WTC11 (cell line): Measurements from ENCODE around the gene HMCN1. TPM values are rescaled to one million over a fixed set of nuclear protein-coding genes. Genes with fewer than 3 reads are reported as not detected.

Source experiments
- ATAC-seq: fragments of 200-7000 bp; cut with Tn5 transposase; 2 replicates; pipeline ENCODE4 v1.10.0; 2021; ENCODE audit warnings: mild to moderate bottlenecking, moderate library complexity
- CTCF ChIA-PET: fragments of 300-600 bp; sonication (Branson Sonifier 250); formaldehyde crosslinking; loops from one replicate; lab custom pipeline; 2021; ENCODE audit warnings: antibody characterized with exemption; lab: Charles Lee
- POLR2A ChIA-PET: fragments of 350-600 bp; sonication (Branson Sonifier 250); formaldehyde crosslinking; loops from one replicate; lab custom pipeline; 2021; ENCODE audit warnings: antibody characterized with exemption; lab: Charles Lee
- DNase-seq: peaks from one replicate; pipeline ENCODE4 v3.0.0; 2021; ENCODE audit warnings: low spot score
- H3K27ac Mint-ChIP-seq: 2 replicates; pipeline ENCODE4 v1.8.0; 2021; ENCODE audit warnings: mixed read lengths
- H3K27me3 Mint-ChIP-seq: 2 replicates; pipeline ENCODE4 v1.8.0; 2021; ENCODE audit warnings: low read depth, mild to moderate bottlenecking, moderate library complexity, mixed read lengths
- H3K36me3 Mint-ChIP-seq: 2 replicates; pipeline ENCODE4 v1.8.0; 2021; ENCODE audit warnings: mixed read lengths
- H3K4me1 Mint-ChIP-seq: 2 replicates; pipeline ENCODE4 v1.8.0; 2022; ENCODE audit warnings: mixed read lengths
- H3K4me3 Mint-ChIP-seq: 2 replicates; pipeline ENCODE4 v1.8.0; 2021; ENCODE audit warnings: mild to moderate bottlenecking, moderate library complexity, mixed read lengths
- H3K9me3 Mint-ChIP-seq: 2 replicates; pipeline ENCODE4 v1.8.0; 2021; ENCODE audit warnings: mixed read lengths
- AR ChIP-seq: fragments of 250-450 bp; sonication (Bioruptor Pico); IDR thresholded peaks from 2 replicates; pipeline ENCODE4 v1.9.0; 2021; ENCODE audit warnings: mild to moderate bottlenecking
- ARID4B ChIP-seq: sonication (generic); formaldehyde crosslinking; IDR thresholded peaks from 2 replicates; pipeline ENCODE4 v1.8.0; 2023; ENCODE audit warnings: missing genetic modification reagents, mild to moderate bottlenecking, borderline replicate concordance
- ATF3 ChIP-seq: sonication (generic); formaldehyde crosslinking; conservative IDR thresholded peaks from 2 replicates; pipeline ENCODE4 v1.8.1; 2022; ENCODE audit warnings: mild to moderate bottlenecking, missing genetic modification reagents
- CBFB ChIP-seq: sonication (generic); formaldehyde crosslinking; IDR thresholded peaks from 2 replicates; pipeline ENCODE4 v1.8.1; 2022; ENCODE audit warnings: mild to moderate bottlenecking, low read depth, missing genetic modification reagents
- CTCF ChIP-seq: fragments of 200-600 bp; IDR thresholded peaks from 2 replicates; pipeline ENCODE4 v1.8.0; 2022; ENCODE audit warnings: antibody characterized with exemption
- EMX1 ChIP-seq: fragments of 250-450 bp; sonication (Bioruptor Pico); IDR thresholded peaks from 2 replicates; pipeline ENCODE4 v1.8.0; 2021; ENCODE audit warnings: mild to moderate bottlenecking
- ERG ChIP-seq: fragments of 250-450 bp; sonication (Bioruptor Pico); IDR thresholded peaks from 2 replicates; pipeline ENCODE4 v1.8.0; 2021; ENCODE audit warnings: mild to moderate bottlenecking
- FOXK1 ChIP-seq: sonication (generic); formaldehyde crosslinking; IDR thresholded peaks from 2 replicates; pipeline ENCODE4 v1.8.0; 2022; ENCODE audit warnings: mild to moderate bottlenecking, moderate library complexity, missing genetic modification reagents
- GRHL2 ChIP-seq: fragments of 250-450 bp; sonication (Bioruptor Pico); IDR thresholded peaks from 2 replicates; pipeline ENCODE4 v1.8.0; 2022; ENCODE audit warnings: mild to moderate bottlenecking, moderate library complexity; ENCODE audit not compliant: insufficient replicate concordance, severe bottlenecking
- JAZF1 ChIP-seq: fragments of 250-450 bp; sonication (Bioruptor Pico); IDR thresholded peaks from 2 replicates; pipeline ENCODE4 v1.9.0; 2021; ENCODE audit warnings: moderate library complexity, mild to moderate bottlenecking, inconsistent platforms
- JUN ChIP-seq: sonication (generic); formaldehyde crosslinking; IDR thresholded peaks from 2 replicates; pipeline ENCODE4 v1.8.0; 2023; ENCODE audit warnings: mild to moderate bottlenecking, missing genetic modification reagents
- NFE2L1 ChIP-seq: sonication (generic); formaldehyde crosslinking; IDR thresholded peaks from 2 replicates; pipeline ENCODE4 v1.8.1; 2023; ENCODE audit warnings: missing genetic modification reagents
- RELA ChIP-seq: sonication (generic); formaldehyde crosslinking; IDR thresholded peaks from 2 replicates; pipeline ENCODE4 v1.8.1; 2022; ENCODE audit warnings: missing genetic modification reagents, mild to moderate bottlenecking, borderline replicate concordance
- TEAD4 ChIP-seq: sonication (generic); formaldehyde crosslinking; IDR thresholded peaks from 2 replicates; pipeline ENCODE4 v1.8.0; 2022; ENCODE audit warnings: mild to moderate bottlenecking, missing genetic modification reagents
- USF2 ChIP-seq: sonication (generic); formaldehyde crosslinking; IDR thresholded peaks from 2 replicates; pipeline ENCODE4 v1.8.1; 2023; ENCODE audit warnings: mild to moderate bottlenecking, missing genetic modification reagents, moderate library complexity
- ZBTB21 ChIP-seq: sonication (generic); formaldehyde crosslinking; IDR thresholded peaks from 2 replicates; pipeline ENCODE4 v1.8.1; 2023; ENCODE audit warnings: mild to moderate bottlenecking, missing genetic modification reagents, borderline replicate concordance
- ZNF121 ChIP-seq: sonication (generic); formaldehyde crosslinking; IDR thresholded peaks from 2 replicates; pipeline ENCODE4 v1.8.0; 2023; ENCODE audit warnings: missing genetic modification reagents
- ZNF281 ChIP-seq: sonication (generic); formaldehyde crosslinking; IDR thresholded peaks from 2 replicates; pipeline ENCODE4 v1.8.0; 2023; ENCODE audit warnings: mild to moderate bottlenecking, missing genetic modification reagents
- ZNF425 ChIP-seq: fragments of 250-450 bp; sonication (Bioruptor Pico); conservative IDR thresholded peaks from 2 replicates; pipeline ENCODE4 v1.9.0; 2021; ENCODE audit warnings: mild to moderate bottlenecking
- total RNA-seq: library from RNA; stranded (reverse); gene quantifications from 3 replicates; pipeline ENCODE4 v1.2.3, GENCODE V29; 2021

The HMCN1 gene
- total RNA-seq, 1 experiment from 2014 or later: 5.6 TPM

- peaks cover 4% of the 10 kb centered on the region; the same call in 1 of the 2 replicates for H3K36me3 Mint-ChIP-seq
- POLR2A ChIA-PET: no interaction called here
- TF ChIP-seq NFE2L1: no peak
- TF ChIP-seq ZBTB21 (CRISPR knock-in tag): no peak
- no peak for TF ChIP-seq USF2
- no peak for TF ChIP-seq ATF3
- TF ChIP-seq GRHL2 (CRISPR knock-in tag): no peak
- no peak for TF ChIP-seq ZNF121 (CRISPR knock-in tag)
- TF ChIP-seq ZNF425 (CRISPR knock-in tag): no peak
- TF ChIP-seq EMX1 (CRISPR knock-in tag): no peak
- TF ChIP-seq CTCF: no peak
- no peak for TF ChIP-seq RELA (CRISPR knock-in tag)
- TF ChIP-seq JAZF1 (CRISPR knock-in tag): no peak
- TF ChIP-seq ZNF281 (CRISPR knock-in tag): no peak
- TF ChIP-seq ARID4B: no peak
- H3K4me1 Mint-ChIP-seq: peaks cover 56% of the 10 kb centered on the region
- no peak for ATAC-seq
- no peaks in the 10 kb centered on the region for H3K27me3 Mint-ChIP-seq
- H3K27ac Mint-ChIP-seq: peak overlapping the region; percentile 55; the same call in 1 of the 2 replicates
- no peaks in the 10 kb centered on the region for H3K9me3 Mint-ChIP-seq
- DNase-seq: no peak
- no peak overlapping the region for H3K4me3 Mint-ChIP-seq
- CTCF ChIA-PET: no interaction called here
Observed at GRCh38 chr1:185907246-185907645, 173.1 kb downstream of the HMCN1 start.

GRCh38 chr1:185911978-185912377, 177.8 kb downstream of the HMCN1 start:
- DNase-seq (no peak), ATAC-seq (peak; percentile 69)
- Mint-ChIP-seq H3K27me3 (no peaks in the 10 kb centered on the region), H3K4me1 (peaks cover 68% of the 10 kb centered on the region), H3K27ac (peak overlapping the region; percentile 95), H3K4me3 (peak overlapping the region; percentile 4; the same call in 1 of the 2 replicates), H3K36me3 (peaks cover 4% of the 10 kb centered on the region; the same call in 1 of the 2 replicates), H3K9me3 (no peaks in the 10 kb centered on the region)
- ChIA-PET CTCF (no interaction called here), POLR2A (no interaction called here)
- TF ChIP-seq ERG (CRISPR knock-in tag) (no peak), ZNF121 (CRISPR knock-in tag) (no peak), JUN (CRISPR knock-in tag) (no peak), ZBTB21 (CRISPR knock-in tag) (no peak), AR (CRISPR knock-in tag) (no peak), TEAD4 (CRISPR knock-in tag) (no peak), CBFB (no peak), JAZF1 (CRISPR knock-in tag) (no peak), FOXK1 (CRISPR knock-in tag) (no peak)
